K562 (cell line): ENCODE results near the gene PPP1R12C. TPM values are rescaled to one million over a fixed set of nuclear protein-coding genes. Genes with fewer than 3 reads are reported as not detected.

ENCODE experiments used
- MAZ ChIP-seq, 2 experiments: fragments of 450-650 bp in 1 of 2; sonication (generic) in 1 of 2; formaldehyde crosslinking; IDR thresholded peaks in 1 of 2; conservative IDR thresholded peaks in 1 of 2; 2 replicates each; pipeline versions ENCODE4 v1.4.0 to v1.5.0; 2020; ENCODE audit warnings: mild to moderate bottlenecking in 1 of 2, missing genetic modification reagents in 1 of 2
- NELFE ChIP-seq: IDR thresholded peaks from 2 replicates; pipeline ENCODE4 v1.6.1; 2011; ENCODE audit warnings: mild to moderate bottlenecking; ENCODE audit not compliant: insufficient read depth, insufficient read length
- polyA plus RNA-seq, 8 experiments: library from polyadenylated mRNA; depleted of rRNA in 4 of 8; stranded (reverse) in 5 of 8; unstranded in 3 of 8; fragments of >200 nt; fragmentation: Nextera tagmentation in 2 of 8; fragmentation: Illumina TruSeq in 1 of 8; extraction: Ambion mirVana in 2 of 8; extraction: Trizol in 1 of 8; gene quantifications; 2 replicates each; pipeline versions ENCODE4 v1.2.1 to v1.2.3, GENCODE V29; 2011 to 2014; ENCODE audit warnings: inconsistent platforms in 1 of 8, missing spikeins in 1 of 8
- total RNA-seq, 7 experiments: library from RNA; depleted of rRNA in 6 of 7; stranded (reverse); fragments of >200 nt in 6 of 7; fragmentation: Illumina TruSeq in 2 of 7; extraction: Trizol in 2 of 7; gene quantifications; 2 replicates each; pipeline versions ENCODE4 v1.2.1 to v1.2.3, GENCODE V29; 2011 to 2021; ENCODE audit warnings: low replicate concordance in 1 of 7
- TF ChIP-seq, protein P1 (sequence below), 2 experiments: fragments of 450-650 bp; IDR thresholded peaks; 2 replicates each; pipeline ENCODE4 v1.6.1; 2018; ENCODE audit warnings: mild to moderate bottlenecking in 2 of 2, low read depth in 1 of 2; ENCODE audit not compliant: partially characterized antibody in 2 of 2
- TF ChIP-seq, protein P2 (sequence below): fragments of 450-650 bp; IDR thresholded peaks from 2 replicates; pipeline ENCODE4 v1.6.1; 2016; ENCODE audit warnings: antibody characterized with exemption

PPP1R12C gene
- total and polyA plus RNA-seq, 9 of the 15 experiments (the other 6 are each of a cell fraction or from before 2014, with no cell fraction given), result 1.8 to 136 (median 33.7) TPM

DNA sequence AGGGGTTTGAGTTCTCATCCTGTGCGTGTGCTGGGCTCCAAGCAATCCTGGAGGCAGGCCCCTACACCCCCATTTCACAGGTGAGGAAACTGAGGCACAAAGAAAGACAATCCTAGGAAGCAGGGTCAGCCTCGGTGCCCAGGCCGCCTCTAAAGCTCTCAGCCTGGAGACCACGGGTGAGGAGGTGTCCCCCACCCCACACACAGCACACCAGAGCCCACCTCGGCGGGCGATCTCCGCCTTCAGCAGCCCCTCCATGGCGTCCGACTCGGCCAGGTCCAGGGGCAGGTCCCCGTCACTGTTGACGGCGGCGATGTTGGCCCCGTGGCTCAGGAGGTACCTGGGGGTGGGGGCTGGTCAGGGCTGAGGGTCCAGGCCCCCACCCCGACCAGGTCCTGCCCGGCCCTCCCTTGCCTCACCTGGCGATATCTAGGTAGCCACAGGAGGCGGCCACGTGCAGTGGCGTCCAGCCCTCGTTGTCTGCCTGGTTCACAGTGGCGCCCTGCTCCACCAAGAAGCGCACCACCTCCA, 5.1 kb downstream of the PPP1R12C start (continued):
- TF ChIP-seq, protein P1, sequence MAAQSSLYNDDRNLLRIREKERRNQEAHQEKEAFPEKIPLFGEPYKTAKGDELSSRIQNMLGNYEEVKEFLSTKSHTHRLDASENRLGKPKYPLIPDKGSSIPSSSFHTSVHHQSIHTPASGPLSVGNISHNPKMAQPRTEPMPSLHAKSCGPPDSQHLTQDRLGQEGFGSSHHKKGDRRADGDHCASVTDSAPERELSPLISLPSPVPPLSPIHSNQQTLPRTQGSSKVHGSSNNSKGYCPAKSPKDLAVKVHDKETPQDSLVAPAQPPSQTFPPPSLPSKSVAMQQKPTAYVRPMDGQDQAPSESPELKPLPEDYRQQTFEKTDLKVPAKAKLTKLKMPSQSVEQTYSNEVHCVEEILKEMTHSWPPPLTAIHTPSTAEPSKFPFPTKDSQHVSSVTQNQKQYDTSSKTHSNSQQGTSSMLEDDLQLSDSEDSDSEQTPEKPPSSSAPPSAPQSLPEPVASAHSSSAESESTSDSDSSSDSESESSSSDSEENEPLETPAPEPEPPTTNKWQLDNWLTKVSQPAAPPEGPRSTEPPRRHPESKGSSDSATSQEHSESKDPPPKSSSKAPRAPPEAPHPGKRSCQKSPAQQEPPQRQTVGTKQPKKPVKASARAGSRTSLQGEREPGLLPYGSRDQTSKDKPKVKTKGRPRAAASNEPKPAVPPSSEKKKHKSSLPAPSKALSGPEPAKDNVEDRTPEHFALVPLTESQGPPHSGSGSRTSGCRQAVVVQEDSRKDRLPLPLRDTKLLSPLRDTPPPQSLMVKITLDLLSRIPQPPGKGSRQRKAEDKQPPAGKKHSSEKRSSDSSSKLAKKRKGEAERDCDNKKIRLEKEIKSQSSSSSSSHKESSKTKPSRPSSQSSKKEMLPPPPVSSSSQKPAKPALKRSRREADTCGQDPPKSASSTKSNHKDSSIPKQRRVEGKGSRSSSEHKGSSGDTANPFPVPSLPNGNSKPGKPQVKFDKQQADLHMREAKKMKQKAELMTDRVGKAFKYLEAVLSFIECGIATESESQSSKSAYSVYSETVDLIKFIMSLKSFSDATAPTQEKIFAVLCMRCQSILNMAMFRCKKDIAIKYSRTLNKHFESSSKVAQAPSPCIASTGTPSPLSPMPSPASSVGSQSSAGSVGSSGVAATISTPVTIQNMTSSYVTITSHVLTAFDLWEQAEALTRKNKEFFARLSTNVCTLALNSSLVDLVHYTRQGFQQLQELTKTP (IDR thresholded peaks at IDR 0.05; ENCODE audit: low read depth in 1 of 2, partially characterized antibody in 2 of 2), result no peak
- TF ChIP-seq, protein P2, sequence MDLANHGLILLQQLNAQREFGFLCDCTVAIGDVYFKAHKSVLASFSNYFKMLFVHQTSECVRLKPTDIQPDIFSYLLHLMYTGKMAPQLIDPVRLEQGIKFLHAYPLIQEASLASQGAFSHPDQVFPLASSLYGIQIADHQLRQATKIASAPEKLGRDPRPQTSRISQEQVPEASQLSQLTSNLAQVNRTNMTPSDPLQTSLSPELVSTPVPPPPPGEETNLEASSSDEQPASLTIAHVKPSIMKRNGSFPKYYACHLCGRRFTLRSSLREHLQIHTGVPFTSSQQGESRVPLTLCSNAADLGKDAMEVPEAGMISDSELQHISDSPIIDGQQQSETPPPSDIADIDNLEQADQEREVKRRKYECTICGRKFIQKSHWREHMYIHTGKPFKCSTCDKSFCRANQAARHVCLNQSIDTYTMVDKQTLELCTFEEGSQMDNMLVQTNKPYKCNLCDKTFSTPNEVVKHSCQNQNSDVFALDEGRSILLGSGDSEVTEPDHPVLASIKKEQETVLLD, result no peak
- TF ChIP-seq NELFE (no peak), MAZ (CRISPR knock-in tag; conservative IDR thresholded peaks at IDR 0.05 in 1 of 2, IDR thresholded peaks at IDR 0.05 in 1 of 2) (no peak)
- TF ChIP-seq, all 486 proteins: peak for 0
